AG09309 (cell line): ENCODE measurements around the gene PHLPP1.

Experiments used
- DNase-seq: peaks from one replicate; pipeline ENCODE4 v3.0.0-alpha.2; 2010; ENCODE audit warnings: low read depth
- H3K4me3 ChIP-seq: 2 replicates; pipeline ENCODE4 v1.5.1; 2011; ENCODE audit warnings: mild to moderate bottlenecking, low read depth, low read length, moderate library complexity; ENCODE audit not compliant: control insufficient read depth
- CTCF ChIP-seq: IDR thresholded peaks from 2 replicates; pipeline ENCODE4 v1.5.1; 2011; ENCODE audit warnings: mild to moderate bottlenecking, low read depth, low read length, inconsistent platforms; ENCODE audit not compliant: insufficient read depth, control insufficient read depth; ENCODE audit errors: missing control alignments

The PHLPP1 gene

GRCh38 chr18:62939926-62940325, 224.6 kb downstream of the PHLPP1 start:
- no peak overlapping the region for H3K4me3 ChIP-seq
- DNase-seq = no peak
- no peak for TF ChIP-seq CTCF

- DNase-seq = no peak
- no peak overlapping the region for H3K4me3 ChIP-seq
- no peak for TF ChIP-seq CTCF
These were observed 227.2 kb downstream of the PHLPP1 start for GRCh38 chr18:62942578-62942977.

- no peak for DNase-seq
- no peak overlapping the region for H3K4me3 ChIP-seq
- TF ChIP-seq CTCF = peak; percentile 9
These were observed 229.1 kb downstream of the PHLPP1 start for GRCh38 chr18:62944454-62944853.

- no peak overlapping the region for H3K4me3 ChIP-seq
- no peak for TF ChIP-seq CTCF
- DNase-seq = no peak
These were observed 233.4 kb downstream of the PHLPP1 start for GRCh38 chr18:62948788-62949187.

GRCh38 chr18:62950246-62950645, 234.9 kb downstream of the PHLPP1 start:
- no peak overlapping the region for H3K4me3 ChIP-seq
- DNase-seq = no peak
- TF ChIP-seq CTCF = no peak

- H3K4me3 ChIP-seq = no peak overlapping the region
- no peak for DNase-seq
- TF ChIP-seq CTCF = no peak
These were observed 237.5 kb downstream of the PHLPP1 start for GRCh38 chr18:62952807-62953206.

- no peak for TF ChIP-seq CTCF
- no peak overlapping the region for H3K4me3 ChIP-seq
- DNase-seq = no peak
These were observed 238.3 kb downstream of the PHLPP1 start for GRCh38 chr18:62953663-62954062.
